Glomerular visceral epithelial cell (primary cell): Measurements from ENCODE around the gene LAMA2.

Experiments
- DNase-seq: peaks from one replicate; pipeline ENCODE4 v3.0.0-alpha.2; 2016; ENCODE audit errors: extremely low spot score

LAMA2 gene

GRCh38 chr6:129262661-129263060 is 379.7 kb downstream of the LAMA2 start:
- DNase-seq = no peak

- DNase-seq = no peak
These were observed 380.2 kb downstream of the LAMA2 start for GRCh38 chr6:129263176-129263575.

- no peak for DNase-seq
These were observed 381.6 kb downstream of the LAMA2 start for GRCh38 chr6:129264480-129265045.

GRCh38 chr6:129267028-129267427 is 384.1 kb downstream of the LAMA2 start:
- no peak for DNase-seq

- no peak for DNase-seq
These were observed 386.1 kb downstream of the LAMA2 start for GRCh38 chr6:129269076-129269475.

GRCh38 chr6:129269891-129270290 is 387.0 kb downstream of the LAMA2 start:
- no peak for DNase-seq

GRCh38 chr6:129270450-129270849 is 387.5 kb downstream of the LAMA2 start:
- DNase-seq = no peak

- no peak for DNase-seq
These were observed 390.2 kb downstream of the LAMA2 start for GRCh38 chr6:129273161-129273560.

GRCh38 chr6:129276461-129276860 is 393.5 kb downstream of the LAMA2 start:
- no peak for DNase-seq

- DNase-seq = no peak
These were observed 394.0 kb downstream of the LAMA2 start for GRCh38 chr6:129276986-129277385.

GRCh38 chr6:129279343-129280292 is 396.7 kb downstream of the LAMA2 start:
- DNase-seq = no peak

GRCh38 chr6:129280293-129280644 is 397.3 kb downstream of the LAMA2 start:
- no peak for DNase-seq

GRCh38 chr6:129280749-129281148 is 397.8 kb downstream of the LAMA2 start:
- no peak for DNase-seq

- DNase-seq = no peak
These were observed 398.3 kb downstream of the LAMA2 start for GRCh38 chr6:129281168-129281796.

- no peak for DNase-seq
These were observed 399.1 kb downstream of the LAMA2 start for GRCh38 chr6:129282019-129282418.

- DNase-seq = no peak
These were observed 401.3 kb downstream of the LAMA2 start for GRCh38 chr6:129284225-129284624.

GRCh38 chr6:129287231-129288177 is 404.6 kb downstream of the LAMA2 start:
- DNase-seq = no peak

GRCh38 chr6:129289442-129289841 is 406.5 kb downstream of the LAMA2 start:
- no peak for DNase-seq

- no peak for DNase-seq
These were observed 409.9 kb downstream of the LAMA2 start for GRCh38 chr6:129292836-129293235.

GRCh38 chr6:129297592-129297991 is 414.7 kb downstream of the LAMA2 start:
- no peak for DNase-seq

GRCh38 chr6:129302671-129303070 is 419.7 kb downstream of the LAMA2 start:
- no peak for DNase-seq

- DNase-seq = no peak
These were observed 423.9 kb downstream of the LAMA2 start for GRCh38 chr6:129306826-129307225.
